ENCODE data around the gene RAB20. TPM values are rescaled to one million over a fixed set of nuclear protein-coding genes. Genes with fewer than 3 reads are reported as not detected.
"Not testable (repeated sequence)": the region's sequence is repeated elsewhere in the genome, so short reads cannot be mapped to it uniquely, and the experiment has no call there.

RAB20 gene
- total RNA-seq (2014; rRNA removed; shearing (Covaris generic)) = 16.6 and 21.8 TPM in 2 replicates

- peak; percentile 84 for DNase-seq (ENCODE audit: low read depth)
These were observed at the start of gene RAB20 for GRCh38 chr13:110561344-110562035. Gene RAB20 (minus strand): TSS chr13:110561722. CDS start chr13:110561519, 203 bp downstream.

GRCh38 chr13:110610955-110611595, 49.6 kb upstream of the RAB20 start:
- peak; percentile 47 for DNase-seq (ENCODE audit: low read depth)

- no peak for DNase-seq (ENCODE audit: low read depth)
These were observed 46.2 kb upstream of the RAB20 start for GRCh38 chr13:110607675-110608224.

GRCh38 chr13:110606281-110606680, 44.8 kb upstream of the RAB20 start:
- DNase-seq (ENCODE audit: low read depth) = not testable (repeated sequence)

GRCh38 chr13:110605132-110605531, 43.6 kb upstream of the RAB20 start:
- no peak for DNase-seq (ENCODE audit: low read depth)

GRCh38 chr13:110600980-110601379, 39.5 kb upstream of the RAB20 start:
- no peak for DNase-seq (ENCODE audit: low read depth)

GRCh38 chr13:110600261-110600819, 38.8 kb upstream of the RAB20 start:
- no peak for DNase-seq (ENCODE audit: low read depth)

- no peak for DNase-seq (ENCODE audit: low read depth)
These were observed 35.6 kb upstream of the RAB20 start for GRCh38 chr13:110597041-110597689.

- DNase-seq (ENCODE audit: low read depth) = peak; percentile 62
These were observed 32.1 kb upstream of the RAB20 start for GRCh38 chr13:110593430-110594130.

- DNase-seq (ENCODE audit: low read depth) = peak; percentile 25
These were observed 31.1 kb upstream of the RAB20 start for GRCh38 chr13:110592665-110593064.

- no peak for DNase-seq (ENCODE audit: low read depth)
These were observed 29.1 kb upstream of the RAB20 start for GRCh38 chr13:110590577-110590976.

- no peak for DNase-seq (ENCODE audit: low read depth)
These were observed 28.4 kb upstream of the RAB20 start for GRCh38 chr13:110589793-110590390.

GRCh38 chr13:110583178-110583865, 21.8 kb upstream of the RAB20 start:
- no peak for DNase-seq (ENCODE audit: low read depth)

GRCh38 chr13:110582421-110582954, 21.0 kb upstream of the RAB20 start:
- DNase-seq (ENCODE audit: low read depth) = no peak

GRCh38 chr13:110581506-110582185, 20.1 kb upstream of the RAB20 start:
- no peak for DNase-seq (ENCODE audit: low read depth)

- DNase-seq (ENCODE audit: low read depth) = no peak
These were observed 19.3 kb upstream of the RAB20 start for GRCh38 chr13:110580800-110581199.

- DNase-seq (ENCODE audit: low read depth) = no peak
These were observed 16.8 kb upstream of the RAB20 start for GRCh38 chr13:110578363-110578762.

- DNase-seq (ENCODE audit: low read depth) = no peak
These were observed 15.4 kb upstream of the RAB20 start for GRCh38 chr13:110576736-110577476.

GRCh38 chr13:110576070-110576394, 14.5 kb upstream of the RAB20 start:
- no peak for DNase-seq (ENCODE audit: low read depth)

Data from RPMI7951 (cell line).